Activated CD4-positive, alpha-beta T cell treated with anti-CD3 and anti-CD28 coated beads, Interleukin-2, amount 10 ng/mL, durations not matched to agents 24 days and 14 days (primary cell): Measurements from ENCODE around the gene ANKRD23. TPM values are rescaled to one million over a fixed set of nuclear protein-coding genes. Genes with fewer than 3 reads are reported as not detected.
"Not testable (repeated sequence)": the region's sequence is repeated elsewhere in the genome, so short reads cannot be mapped to it uniquely, and the experiment has no call there.

Experiments
- DNase-seq: peaks from one replicate; pipeline ENCODE4 v3.0.0; 2022
- H3K27ac Mint-ChIP-seq: one replicate; pipeline ENCODE4 v1.8.0; 2022; ENCODE audit warnings: mild to moderate bottlenecking, mixed read lengths
- H3K27me3 Mint-ChIP-seq: one replicate; pipeline ENCODE4 v1.8.0; 2022; ENCODE audit warnings: mixed read lengths
- H3K36me3 Mint-ChIP-seq: one replicate; pipeline ENCODE4 v1.8.0; 2022; ENCODE audit warnings: low read depth, mild to moderate bottlenecking, mixed read lengths
- H3K4me1 Mint-ChIP-seq: one replicate; pipeline ENCODE4 v1.8.0; 2021; ENCODE audit warnings: mixed read lengths
- H3K4me3 Mint-ChIP-seq: one replicate; pipeline ENCODE4 v1.8.0; 2022; ENCODE audit warnings: mild to moderate bottlenecking, moderate library complexity, mixed read lengths
- H3K9me3 Mint-ChIP-seq: one replicate; pipeline ENCODE4 v1.8.0; 2021; ENCODE audit warnings: mixed read lengths
- intact Hi-C: fragments of 100-400 bp; cut with micrococcal nuclease; formaldehyde crosslinking; loops from one replicate; pipeline ENCODE4 v1.15.1; 2023
- total RNA-seq: library from RNA; stranded (reverse); gene quantifications from 2 replicates; pipeline ENCODE4 v1.2.3, GENCODE V29; 2022

The ANKRD23 gene
- total RNA-seq, 1 donor from 2014 or later, result 6.7 TPM

GRCh38 chr2:96863056-96863455, 19.2 kb upstream of the ANKRD23 start:
- DNase-seq, H3K4me3 Mint-ChIP-seq, H3K9me3 Mint-ChIP-seq, intact Hi-C loops, H3K27ac Mint-ChIP-seq, H3K27me3 Mint-ChIP-seq: not testable (repeated sequence)
- Mint-ChIP-seq H3K4me1 (peaks cover 23% of the 10 kb centered on the region), H3K36me3 (peaks cover 23% of the 10 kb centered on the region)

GRCh38 chr2:96861074-96861473, 17.3 kb upstream of the ANKRD23 start:
- Mint-ChIP-seq H3K27me3 (no peaks in the 10 kb centered on the region), H3K9me3 (no peaks in the 10 kb centered on the region), H3K4me3 (no peak overlapping the region), H3K4me1 (peaks cover 22% of the 10 kb centered on the region), H3K27ac (no peak overlapping the region), H3K36me3 (peaks cover 17% of the 10 kb centered on the region)
- intact Hi-C loops, result no loop called here
- no peak for DNase-seq

GRCh38 chr2:96860065-96861029, 16.5 kb upstream of the ANKRD23 start:
- Mint-ChIP-seq H3K27me3 (no peaks in the 10 kb centered on the region), H3K4me1 (peaks cover 22% of the 10 kb centered on the region), H3K27ac (no peak overlapping the region), H3K36me3 (peaks cover 17% of the 10 kb centered on the region), H3K9me3 (no peaks in the 10 kb centered on the region), H3K4me3 (no peak overlapping the region)
- peak; percentile 69 for DNase-seq
- intact Hi-C loops, result no loop called here

- DNase-seq, result no peak
- Mint-ChIP-seq H3K27me3 (no peaks in the 10 kb centered on the region), H3K36me3 (peaks cover 21% of the 10 kb centered on the region), H3K27ac (no peak overlapping the region), H3K4me1 (peaks cover 26% of the 10 kb centered on the region), H3K4me3 (peak overlapping the region; percentile 92), H3K9me3 (no peaks in the 10 kb centered on the region)
- intact Hi-C loops, result no loop called here
These were observed 15.9 kb upstream of the ANKRD23 start for GRCh38 chr2:96859681-96860064.

- Mint-ChIP-seq H3K27me3 (no peaks in the 10 kb centered on the region), H3K9me3 (no peaks in the 10 kb centered on the region), H3K27ac (peak overlapping the region; percentile 60), H3K4me1 (peaks cover 27% of the 10 kb centered on the region), H3K36me3 (peaks cover 24% of the 10 kb centered on the region), H3K4me3 (peak overlapping the region; percentile 92)
- no peak for DNase-seq
- intact Hi-C loops, result no loop called here
These were observed 15.4 kb upstream of the ANKRD23 start for GRCh38 chr2:96859099-96859649.

GRCh38 chr2:96857667-96858372, 14.0 kb upstream of the ANKRD23 start, which contains the start of gene ANKRD39:
TSS of gene ANKRD39 (minus strand) at chr2:96858016. CDS start at chr2:96857987, 29 bp downstream.
- Mint-ChIP-seq H3K27me3 (no peaks in the 10 kb centered on the region), H3K4me3 (peak within 1 kb of the TSS; percentile 92), H3K9me3 (no peaks in the 10 kb centered on the region), H3K4me1 (peaks cover 28% of the 10 kb centered on the region), H3K27ac (peak within 1 kb of the TSS; percentile 93), H3K36me3 (peaks cover 26% of the 10 kb centered on the region)
- peak; percentile 100 for DNase-seq
- intact Hi-C loops, result loop anchor here (1.0 kb wide), 6 partner anchors 10 to 255 kb away; partner anchors contain the start of genes ANKRD36, CNNM3 and KANSL3

GRCh38 chr2:96856776-96857666, 13.2 kb upstream of the ANKRD23 start:
- Mint-ChIP-seq H3K27me3 (no peaks in the 10 kb centered on the region), H3K4me3 (peak overlapping the region; percentile 92), H3K9me3 (no peaks in the 10 kb centered on the region), H3K4me1 (peaks cover 28% of the 10 kb centered on the region), H3K36me3 (peaks cover 33% of the 10 kb centered on the region), H3K27ac (peak overlapping the region; percentile 93)
- intact Hi-C loops, result loop anchor here (1.0 kb wide), 1 partner anchor 256 kb away; the partner anchor contains the start of gene ANKRD36
- DNase-seq, result peak; percentile 82

GRCh38 chr2:96853321-96853720, 9.5 kb upstream of the ANKRD23 start:
- Mint-ChIP-seq H3K4me1 (peaks cover 18% of the 10 kb centered on the region), H3K4me3 (no peak overlapping the region), H3K27ac (no peak overlapping the region), H3K27me3 (no peaks in the 10 kb centered on the region), H3K9me3 (no peaks in the 10 kb centered on the region), H3K36me3 (peaks cover 32% of the 10 kb centered on the region)
- intact Hi-C loops, result no loop called here
- DNase-seq, result no peak

GRCh38 chr2:96852667-96853066, 8.8 kb upstream of the ANKRD23 start:
- DNase-seq, result no peak
- Mint-ChIP-seq H3K9me3 (no peaks in the 10 kb centered on the region), H3K4me3 (no peak overlapping the region), H3K4me1 (peaks cover 18% of the 10 kb centered on the region), H3K27me3 (no peaks in the 10 kb centered on the region), H3K27ac (no peak overlapping the region), H3K36me3 (peaks cover 35% of the 10 kb centered on the region)
- intact Hi-C loops, result no loop called here

- Mint-ChIP-seq H3K4me3 (no peak overlapping the region), H3K9me3 (no peaks in the 10 kb centered on the region), H3K4me1 (peaks cover 6% of the 10 kb centered on the region), H3K27me3 (no peaks in the 10 kb centered on the region), H3K36me3 (peaks cover 35% of the 10 kb centered on the region), H3K27ac (no peak overlapping the region)
- intact Hi-C loops, result no loop called here
- DNase-seq, result no peak
These were observed 4.4 kb upstream of the ANKRD23 start for GRCh38 chr2:96848264-96848663.

- Mint-ChIP-seq H3K27me3 (no peaks in the 10 kb centered on the region), H3K4me1 (peaks cover 5% of the 10 kb centered on the region), H3K27ac (no peak overlapping the region), H3K4me3 (no peak overlapping the region), H3K36me3 (peaks cover 29% of the 10 kb centered on the region), H3K9me3 (no peaks in the 10 kb centered on the region)
- intact Hi-C loops, result no loop called here
- peak; percentile 55 for DNase-seq
These were observed 3.8 kb upstream of the ANKRD23 start for GRCh38 chr2:96847586-96847985.

- no peak overlapping the region for H3K4me3 Mint-ChIP-seq
- intact Hi-C loops, result no loop called here
These were observed 3.0 kb upstream of the ANKRD23 start for GRCh38 chr2:96846825-96847224.

GRCh38 chr2:96844405-96844808, 586 bp upstream of the ANKRD23 start:
- intact Hi-C loops, result no loop called here
- Mint-ChIP-seq H3K27me3 (no peaks in the 10 kb centered on the region), H3K4me3 (no peak overlapping the region), H3K4me1 (peaks cover 11% of the 10 kb centered on the region), H3K27ac (no peak overlapping the region), H3K9me3 (no peaks in the 10 kb centered on the region), H3K36me3 (peaks cover 25% of the 10 kb centered on the region)
- no peak for DNase-seq

More at GRCh38 chr2:96846825-96847224, 3.0 kb upstream of the ANKRD23 start:
- Mint-ChIP-seq H3K27ac (no peak overlapping the region), H3K27me3 (no peaks in the 10 kb centered on the region), H3K4me1 (peaks cover 5% of the 10 kb centered on the region), H3K36me3 (peaks cover 27% of the 10 kb centered on the region), H3K9me3 (no peaks in the 10 kb centered on the region)
- DNase-seq, result no peak
